GM23338 (cell line): ENCODE results near the gene OGT.

Source experiments
- CTCF ChIP-seq, 2 experiments: fragments of 200-600 bp in 1 of 2; sonication (generic) in 1 of 2; conservative IDR thresholded peaks; 2 replicates each; pipeline versions ENCODE4 v1.5.1 to v1.6.1; 2016 to 2017; ENCODE audit warnings: antibody characterized with exemption in 2 of 2, low read depth in 2 of 2, mild to moderate bottlenecking in 2 of 2, moderate library complexity in 1 of 2
- EZH2 ChIP-seq: fragments of 200-600 bp; sonication (generic); IDR thresholded peaks from one replicate; pipeline ENCODE4 v1.8.0; 2017; ENCODE audit warnings: antibody characterized with exemption, mild to moderate bottlenecking, low read depth; ENCODE audit not compliant: unreplicated experiment
- POLR2AphosphoS5 ChIP-seq: IDR thresholded peaks from 2 replicates; pipeline ENCODE4 v1.6.1; 2016; ENCODE audit warnings: antibody characterized with exemption, low read depth

GRCh38 chrX:71579136-71579989, 46.5 kb downstream of the OGT start:
- TF ChIP-seq EZH2 (no peak), CTCF (conservative IDR thresholded peaks at IDR 0.05; ENCODE audit: low read depth in 2 of 2) (no peak), POLR2AphosphoS5 (no peak)
